K562 (cell line): Measurements from ENCODE around the gene MIB2. TPM values are rescaled to one million over a fixed set of nuclear protein-coding genes. Genes with fewer than 3 reads are reported as not detected.

ENCODE experiments used
- CC2D1A ChIP-seq: fragments of 450-650 bp; IDR thresholded peaks from 2 replicates; pipeline ENCODE4 v1.6.1; 2017; ENCODE audit warnings: mild to moderate bottlenecking
- CEBPG ChIP-seq, 3 experiments: fragments of 200-800 bp in 1 of 3; sonication (Bioruptor generic) in 1 of 3; sonication (generic) in 1 of 3; formaldehyde crosslinking in 1 of 3; IDR thresholded peaks in 2 of 3; conservative IDR thresholded peaks in 1 of 3; 2 replicates each; pipeline versions ENCODE4 v1.6.1 to v1.8.0; 2016 to 2022; ENCODE audit warnings: missing compliant biosample characterization in 2 of 3, missing genetic modification characterization in 2 of 3, mild to moderate bottlenecking in 1 of 3, missing genetic modification reagents in 1 of 3
- CREBBP ChIP-seq: IDR thresholded peaks from one replicate; pipeline ENCODE4 v1.6.1; 2012; ENCODE audit warnings: low read depth, mild to moderate bottlenecking, control low read depth, inconsistent platforms, low read length
- DMBX1 ChIP-seq: fragments of 250-450 bp; sonication (Bioruptor Pico); IDR thresholded peaks from 2 replicates; pipeline ENCODE4 v1.8.0; 2022; ENCODE audit warnings: inconsistent platforms, mild to moderate bottlenecking, moderate library complexity, borderline replicate concordance
- ELF1 ChIP-seq: fragments of 200-800 bp; sonication (Bioruptor generic); IDR thresholded peaks from 2 replicates; pipeline ENCODE4 v1.6.1; 2016; ENCODE audit warnings: missing genetic modification characterization, missing compliant biosample characterization
- ERF ChIP-seq: fragments of 450-650 bp; formaldehyde crosslinking; IDR thresholded peaks from 2 replicates; pipeline ENCODE4 v1.4.0; 2020; ENCODE audit warnings: mild to moderate bottlenecking, mixed read lengths
- FOSL1 ChIP-seq: fragments of 200-800 bp; sonication (Bioruptor generic); conservative IDR thresholded peaks from 2 replicates; pipeline ENCODE4 v1.6.1; 2016; ENCODE audit warnings: missing genetic modification characterization, missing compliant biosample characterization
- HMG20B ChIP-seq: fragments of 250-450 bp; sonication (Bioruptor Pico); IDR thresholded peaks from 2 replicates; pipeline ENCODE4 v1.5.0; 2021; ENCODE audit warnings: mild to moderate bottlenecking
- HNRNPK ChIP-seq: fragments of 200-400 bp; formaldehyde crosslinking; IDR thresholded peaks from one replicate; pipeline ENCODE4 v1.6.1; 2018; ENCODE audit warnings: mild to moderate bottlenecking, low read depth, low read length; ENCODE audit not compliant: poor library complexity, severe bottlenecking
- KAT7 ChIP-seq: sonication (generic); formaldehyde crosslinking; IDR thresholded peaks from 2 replicates; pipeline ENCODE4 v1.8.0; 2022; ENCODE audit warnings: missing genetic modification reagents, mild to moderate bottlenecking, borderline replicate concordance
- MEIS2 ChIP-seq: fragments of 450-650 bp; IDR thresholded peaks from 2 replicates; pipeline ENCODE4 v1.6.1; 2014; ENCODE audit warnings: mild to moderate bottlenecking; ENCODE audit not compliant: partially characterized antibody
- PCBP1 ChIP-seq: fragments of 200-400 bp; formaldehyde crosslinking; IDR thresholded peaks from 2 replicates; pipeline ENCODE4 v1.6.1; 2018; ENCODE audit warnings: mild to moderate bottlenecking, low read depth, low read length; ENCODE audit not compliant: poor library complexity, severe bottlenecking
- PHF8 ChIP-seq: fragments of 200-600 bp; sonication (generic); IDR thresholded peaks from 2 replicates; pipeline ENCODE4 v1.6.1; 2012; ENCODE audit warnings: mixed run types, mild to moderate bottlenecking, inconsistent platforms, low read length, moderate library complexity, borderline replicate concordance
- RB1 ChIP-seq: fragments of 450-650 bp; IDR thresholded peaks from 2 replicates; pipeline ENCODE4 v1.6.1; 2017; ENCODE audit warnings: low read depth, mild to moderate bottlenecking
- RBM39 ChIP-seq: fragments of 200-400 bp; formaldehyde crosslinking; optimal IDR thresholded peaks from 2 replicates; pipeline ENCODE3; 2018; ENCODE audit warnings: low read depth, low read length
- RCOR1 ChIP-seq, 2 experiments: IDR thresholded peaks; 2 replicates each; pipeline ENCODE4 v1.6.1; 2012; ENCODE audit warnings: low read depth in 2 of 2, low read length in 2 of 2, borderline replicate concordance in 1 of 2, improper control_type of control experiment in 1 of 2
- SAFB ChIP-seq: fragments of 200-400 bp; formaldehyde crosslinking; IDR thresholded peaks from 2 replicates; pipeline ENCODE4 v1.6.1; 2017; ENCODE audit warnings: low read depth, low read length, borderline replicate concordance
- SMARCE1 ChIP-seq: fragments of 450-650 bp; IDR thresholded peaks from 2 replicates; pipeline ENCODE4 v1.7.1; 2016; ENCODE audit warnings: mild to moderate bottlenecking
- ZNF121 ChIP-seq: sonication (generic); formaldehyde crosslinking; conservative IDR thresholded peaks from 2 replicates; pipeline ENCODE4 v1.8.0; 2022; ENCODE audit warnings: missing genetic modification reagents
- ZNF398 ChIP-seq: fragments of 250-450 bp; sonication (Bioruptor Pico); IDR thresholded peaks from 2 replicates; pipeline ENCODE4 v1.8.0; 2021; ENCODE audit warnings: moderate library complexity, mild to moderate bottlenecking, inconsistent platforms
- ZNF764 ChIP-seq: fragments of 250-450 bp; sonication (Bioruptor Pico); IDR thresholded peaks from 2 replicates; pipeline ENCODE4 v1.4.0; 2020; ENCODE audit warnings: low read depth, mild to moderate bottlenecking, moderate library complexity
- polyA plus RNA-seq, 8 experiments: library from polyadenylated mRNA; depleted of rRNA in 4 of 8; stranded (reverse) in 5 of 8; unstranded in 3 of 8; fragments of >200 nt; fragmentation: Nextera tagmentation in 2 of 8; fragmentation: Illumina TruSeq in 1 of 8; extraction: Ambion mirVana in 2 of 8; extraction: Trizol in 1 of 8; gene quantifications; 2 replicates each; pipeline versions ENCODE4 v1.2.1 to v1.2.3, GENCODE V29; 2011 to 2014; ENCODE audit warnings: inconsistent platforms in 1 of 8, missing spikeins in 1 of 8
- total RNA-seq, 7 experiments: library from RNA; depleted of rRNA in 6 of 7; stranded (reverse); fragments of >200 nt in 6 of 7; fragmentation: Illumina TruSeq in 2 of 7; extraction: Trizol in 2 of 7; gene quantifications; 2 replicates each; pipeline versions ENCODE4 v1.2.1 to v1.2.3, GENCODE V29; 2011 to 2021; ENCODE audit warnings: low replicate concordance in 1 of 7
- TF ChIP-seq, protein P1 (sequence below): sonication (generic); formaldehyde crosslinking; IDR thresholded peaks from 2 replicates; pipeline ENCODE4 v1.4.0; 2020; ENCODE audit warnings: mild to moderate bottlenecking, missing genetic modification reagents
- TF ChIP-seq, protein P2 (sequence below): sonication (generic); formaldehyde crosslinking; IDR thresholded peaks from 2 replicates; pipeline ENCODE4 v1.8.1; 2023; ENCODE audit warnings: mild to moderate bottlenecking, missing genetic modification reagents

MIB2 gene
- total and polyA plus RNA-seq, 9 of the 15 experiments (the other 6 are each of a cell fraction or from before 2014, with no cell fraction given), result 0.04 to 17.0 (median 4.9) TPM; not detected in 1

GRCh38 chr1:1599935-1600860 lies 15.1 kb upstream of the MIB2 start, which contains the start of gene FNDC10 (continued):
- no peak for TF ChIP-seq RCOR1 (IDR thresholded peaks at IDR 0.05; ENCODE audit: borderline replicate concordance in 1 of 2, low read depth in 2 of 2, low read length in 2 of 2)
- no peak for TF ChIP-seq CC2D1A
- TF ChIP-seq, protein P1, sequence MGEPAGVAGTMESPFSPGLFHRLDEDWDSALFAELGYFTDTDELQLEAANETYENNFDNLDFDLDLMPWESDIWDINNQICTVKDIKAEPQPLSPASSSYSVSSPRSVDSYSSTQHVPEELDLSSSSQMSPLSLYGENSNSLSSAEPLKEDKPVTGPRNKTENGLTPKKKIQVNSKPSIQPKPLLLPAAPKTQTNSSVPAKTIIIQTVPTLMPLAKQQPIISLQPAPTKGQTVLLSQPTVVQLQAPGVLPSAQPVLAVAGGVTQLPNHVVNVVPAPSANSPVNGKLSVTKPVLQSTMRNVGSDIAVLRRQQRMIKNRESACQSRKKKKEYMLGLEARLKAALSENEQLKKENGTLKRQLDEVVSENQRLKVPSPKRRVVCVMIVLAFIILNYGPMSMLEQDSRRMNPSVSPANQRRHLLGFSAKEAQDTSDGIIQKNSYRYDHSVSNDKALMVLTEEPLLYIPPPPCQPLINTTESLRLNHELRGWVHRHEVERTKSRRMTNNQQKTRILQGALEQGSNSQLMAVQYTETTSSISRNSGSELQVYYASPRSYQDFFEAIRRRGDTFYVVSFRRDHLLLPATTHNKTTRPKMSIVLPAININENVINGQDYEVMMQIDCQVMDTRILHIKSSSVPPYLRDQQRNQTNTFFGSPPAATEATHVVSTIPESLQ, result no peak
- TF ChIP-seq FOSL1 (tag), result no peak
- no peak for TF ChIP-seq ZNF398 (CRISPR knock-in tag)
- TF ChIP-seq HNRNPK, result no peak
- no peak for TF ChIP-seq DMBX1 (CRISPR knock-in tag)
- no peak for TF ChIP-seq KAT7
- peak; percentile 81 for TF ChIP-seq SAFB
- TF ChIP-seq CREBBP, result no peak
- 0 out of 2 replicates have a peak, but pooled peaks have one; percentile 3 for TF ChIP-seq PHF8
- TF ChIP-seq MEIS2, result no peak
- no peak for TF ChIP-seq HMG20B (CRISPR knock-in tag)
- TF ChIP-seq RB1, result no peak
- TF ChIP-seq CEBPG (CRISPR knock-in tag; IDR thresholded peaks at IDR 0.05), result no peak
- no peak for TF ChIP-seq CEBPG (tag; conservative IDR thresholded peaks at IDR 0.05 in 1 of 2, IDR thresholded peaks at IDR 0.05 in 1 of 2)
- TF ChIP-seq ZNF764 (CRISPR knock-in tag), result no peak
- TF ChIP-seq ELF1 (tag), result no peak
- no peak for TF ChIP-seq RBM39
- TF ChIP-seq SMARCE1, result no peak
- TF ChIP-seq ERF, result 0 out of 2 replicates have a peak, but pooled peaks have one; percentile 48
- TF ChIP-seq, protein P2, sequence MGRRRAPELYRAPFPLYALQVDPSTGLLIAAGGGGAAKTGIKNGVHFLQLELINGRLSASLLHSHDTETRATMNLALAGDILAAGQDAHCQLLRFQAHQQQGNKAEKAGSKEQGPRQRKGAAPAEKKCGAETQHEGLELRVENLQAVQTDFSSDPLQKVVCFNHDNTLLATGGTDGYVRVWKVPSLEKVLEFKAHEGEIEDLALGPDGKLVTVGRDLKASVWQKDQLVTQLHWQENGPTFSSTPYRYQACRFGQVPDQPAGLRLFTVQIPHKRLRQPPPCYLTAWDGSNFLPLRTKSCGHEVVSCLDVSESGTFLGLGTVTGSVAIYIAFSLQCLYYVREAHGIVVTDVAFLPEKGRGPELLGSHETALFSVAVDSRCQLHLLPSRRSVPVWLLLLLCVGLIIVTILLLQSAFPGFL (CRISPR knock-in tag), result no peak
- TF ChIP-seq PCBP1, result peak; percentile 36
- no peak for TF ChIP-seq ZNF121 (CRISPR knock-in tag)
